Breast epithelium (tissue), 3 donors: Measurements from ENCODE around the gene ZNHIT1.

ENCODE experiments used
- CTCF ChIP-seq, 3 donors: fragments of 450-650 bp; IDR thresholded peaks; one replicate each; pipeline ENCODE4 v1.5.1; 2016 to 2017; ENCODE audit warnings: antibody characterized with exemption in 3 of 3, mild to moderate bottlenecking in 3 of 3, moderate library complexity in 3 of 3
- POLR2A ChIP-seq: fragments of 450-650 bp; IDR thresholded peaks from one replicate; pipeline ENCODE4 v1.6.1; 2016; ENCODE audit warnings: antibody characterized with exemption, mild to moderate bottlenecking, moderate library complexity
- POLR2AphosphoS5 ChIP-seq, 3 donors: sonication (generic); formaldehyde crosslinking; IDR thresholded peaks; one replicate each; pipeline ENCODE4 v1.6.1; 2017; ENCODE audit warnings: antibody characterized with exemption in 3 of 3

DNA sequence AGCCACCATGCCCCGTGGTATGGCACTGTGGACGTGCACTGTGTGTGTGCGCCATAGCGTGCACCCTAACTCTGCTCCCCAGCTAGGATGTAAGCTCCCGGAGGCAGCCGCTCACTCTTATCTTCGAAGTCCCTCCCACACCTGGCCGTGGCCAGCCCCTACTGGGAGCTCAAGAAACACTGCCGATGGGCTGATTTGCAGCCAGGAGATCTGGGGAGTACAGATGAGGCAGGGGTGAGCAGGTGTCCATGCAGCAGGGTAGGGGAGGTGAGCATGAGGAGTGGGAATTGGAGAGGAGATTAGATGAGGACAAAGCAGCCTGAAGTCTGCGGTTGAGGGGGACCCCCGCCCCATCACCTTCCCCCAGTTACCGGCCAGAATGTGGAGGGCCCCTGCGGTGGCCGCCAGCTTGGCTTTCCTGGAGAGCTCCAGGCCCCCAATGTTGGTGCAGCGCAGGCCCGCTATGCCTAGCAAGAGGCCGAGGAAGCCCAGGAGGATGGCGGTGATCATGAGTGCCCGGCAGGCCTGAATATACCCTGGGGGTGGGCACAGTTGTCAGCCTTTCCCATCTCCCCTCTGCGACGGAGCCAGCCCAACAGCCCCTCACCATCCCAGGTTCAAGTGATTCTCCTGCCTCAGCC lies 16.1 kb downstream of the ZNHIT1 start:
- TF ChIP-seq POLR2A = no peak
- TF ChIP-seq CTCF (IDR thresholded peaks at IDR 0.05) = no peak
- TF ChIP-seq POLR2AphosphoS5 (IDR thresholded peaks at IDR 0.05) = no peak
